Measurements from ENCODE around the gene MTMR12. TPM values are rescaled to one million over a fixed set of nuclear protein-coding genes. Genes with fewer than 3 reads are reported as not detected.

Gene MTMR12
- total RNA-seq, 1 donor from 2014 or later, result 20.4 TPM

GRCh38 chr5:32182463-32183063 lies 130.2 kb downstream of the MTMR12 start:
- Mint-ChIP-seq H3K27ac (ENCODE audit: unreplicated experiment) (no peak overlapping the region), H3K4me1 (ENCODE audit: low read depth) (no peaks in the 10 kb centered on the region), H3K4me3 (ENCODE audit: unreplicated experiment) (no peak overlapping the region), H3K27me3 (ENCODE audit: low read depth) (no peaks in the 10 kb centered on the region), H3K36me3 (ENCODE audit: low read depth) (no peaks in the 10 kb centered on the region), H3K9me3 (ENCODE audit: low read depth) (no peaks in the 10 kb centered on the region)
- DNase-seq (ENCODE audit: low spot score), result no peak
- TF ChIP-seq CTCF (IDR thresholded peaks at IDR 0.05), result no peak

Other genes with a start within 250 kb of the MTMR12 start
- 95.2 to 110 TPM (median 106 TPM) in 3 replicates for gene GOLPH3, start 138.6 kb downstream of the MTMR12 start, total RNA-seq
- gene ZFR, start 131.8 kb upstream of the MTMR12 start, total RNA-seq, result 75.5 to 77.8 TPM (median 77.1 TPM) in 3 replicates